Peyer's patch (tissue), 4 donors: ENCODE data around the gene ATP8B4. TPM values are rescaled to one million over a fixed set of nuclear protein-coding genes. Genes with fewer than 3 reads are reported as not detected.
"Not testable (repeated sequence)": the region's sequence is repeated elsewhere in the genome, so short reads cannot be mapped to it uniquely, and the experiment has no call there.

Experiments
- DNase-seq, 3 donors: peaks; one replicate each; pipeline ENCODE4 v3.0.0-alpha.2; 2017 to 2019
- H3K27ac ChIP-seq, 4 donors: fragments of 200-600 bp; sonication (generic); one replicate each; pipeline ENCODE4 v1.5.1; 2016 to 2019
- H3K27me3 ChIP-seq, 2 donors: fragments of 200-600 bp; sonication (generic); one replicate each; pipeline ENCODE4 v1.5.1; 2019
- H3K36me3 ChIP-seq, 3 donors: fragments of 200-600 bp; sonication (generic); one replicate each; pipeline ENCODE4 v1.5.1; 2016 to 2019
- H3K4me1 ChIP-seq, 4 donors: fragments of 200-600 bp; sonication (generic); one replicate each; pipeline ENCODE4 v1.5.1; 2016 to 2019
- H3K4me3 ChIP-seq, 4 donors: fragments of 200-600 bp; sonication (generic); 1 replicate in 3 of 4; 2 replicates in 1 of 4; pipeline ENCODE4 v1.5.1; 2016 to 2019; ENCODE audit warnings: mild to moderate bottlenecking in 1 of 4
- H3K9me3 ChIP-seq, 4 donors: fragments of 200-600 bp; sonication (generic); one replicate each; pipeline ENCODE4 v1.5.1; 2016 to 2019; ENCODE audit warnings: mild to moderate bottlenecking in 1 of 4
- POLR2A ChIP-seq, 2 donors: fragments of 450-650 bp; IDR thresholded peaks; one replicate each; pipeline ENCODE4 v1.5.1; 2017; ENCODE audit warnings: antibody characterized with exemption in 2 of 2, mild to moderate bottlenecking in 2 of 2, moderate library complexity in 2 of 2
- total RNA-seq, 4 donors: library from RNA; depleted of rRNA; stranded (reverse); fragments of >200 nt; gene quantifications; one replicate each; pipeline ENCODE4 v1.1.0, GENCODE V29; 2016
- TF ChIP-seq, protein P1 (sequence below), 6 experiments: fragments of 450-650 bp in 4 of 6; fragments of 200-600 bp in 2 of 6; sonication (generic) in 1 of 6; IDR thresholded peaks; one replicate each; pipeline ENCODE4 v1.5.1; 2017 to 2019; ENCODE audit warnings: antibody characterized with exemption in 6 of 6, mild to moderate bottlenecking in 3 of 6, moderate library complexity in 1 of 6

The ATP8B4 gene
- total RNA-seq, 4 donors from 2014 or later = 1.4 to 13.2 (median 8.7) TPM

- Histone ChIP-seq H3K4me1 (peaks cover 0 to 4% (median 0%) of the 10 kb centered on the region in 4 donors), H3K27me3 (no peaks in the 10 kb centered on the region), H3K9me3 (no peaks in the 10 kb centered on the region), H3K27ac (no peak overlapping the region), H3K36me3 (no peaks in the 10 kb centered on the region), H3K4me3 (no peak overlapping the region)
- no peak for DNase-seq
- TF ChIP-seq POLR2A (IDR thresholded peaks at IDR 0.05) = no peak
- TF ChIP-seq, protein P1, sequence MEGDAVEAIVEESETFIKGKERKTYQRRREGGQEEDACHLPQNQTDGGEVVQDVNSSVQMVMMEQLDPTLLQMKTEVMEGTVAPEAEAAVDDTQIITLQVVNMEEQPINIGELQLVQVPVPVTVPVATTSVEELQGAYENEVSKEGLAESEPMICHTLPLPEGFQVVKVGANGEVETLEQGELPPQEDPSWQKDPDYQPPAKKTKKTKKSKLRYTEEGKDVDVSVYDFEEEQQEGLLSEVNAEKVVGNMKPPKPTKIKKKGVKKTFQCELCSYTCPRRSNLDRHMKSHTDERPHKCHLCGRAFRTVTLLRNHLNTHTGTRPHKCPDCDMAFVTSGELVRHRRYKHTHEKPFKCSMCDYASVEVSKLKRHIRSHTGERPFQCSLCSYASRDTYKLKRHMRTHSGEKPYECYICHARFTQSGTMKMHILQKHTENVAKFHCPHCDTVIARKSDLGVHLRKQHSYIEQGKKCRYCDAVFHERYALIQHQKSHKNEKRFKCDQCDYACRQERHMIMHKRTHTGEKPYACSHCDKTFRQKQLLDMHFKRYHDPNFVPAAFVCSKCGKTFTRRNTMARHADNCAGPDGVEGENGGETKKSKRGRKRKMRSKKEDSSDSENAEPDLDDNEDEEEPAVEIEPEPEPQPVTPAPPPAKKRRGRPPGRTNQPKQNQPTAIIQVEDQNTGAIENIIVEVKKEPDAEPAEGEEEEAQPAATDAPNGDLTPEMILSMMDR (IDR thresholded peaks at IDR 0.05) = no peak
These were observed 18.3 kb upstream of the ATP8B4 start for GRCh38 chr15:50137330-50137761.

DNA sequence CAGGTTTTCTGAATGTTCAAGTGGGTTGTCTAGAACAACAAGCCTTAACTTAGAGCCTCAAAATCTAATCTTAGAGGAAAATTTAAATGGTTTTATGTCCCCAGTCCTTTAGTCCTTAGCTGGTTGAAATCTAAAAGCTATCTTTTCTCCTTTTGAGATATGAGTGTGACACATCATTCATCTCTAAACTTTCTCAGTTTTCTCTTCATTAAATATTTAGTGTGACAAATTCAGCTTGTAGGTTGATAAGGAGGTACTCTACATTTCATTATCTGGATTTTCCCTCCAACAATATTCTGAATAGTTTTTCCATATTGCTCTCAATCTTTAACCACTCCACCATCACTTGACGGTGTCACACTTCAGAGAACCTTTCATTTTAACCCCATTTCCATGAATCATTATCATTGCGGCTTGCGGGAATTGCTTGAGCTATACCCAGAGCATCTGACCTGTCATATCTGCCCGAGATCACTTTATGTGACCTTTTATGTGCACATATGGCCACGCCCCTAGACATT lies 16.1 kb upstream of the ATP8B4 start:
- no peaks in the 10 kb centered on the region for H3K9me3 ChIP-seq
- TF ChIP-seq, protein P1 (IDR thresholded peaks at IDR 0.05) = no peak
- TF ChIP-seq POLR2A (IDR thresholded peaks at IDR 0.05) = no peak
- peak overlapping the region in 2 of 4 donors; percentile 8 to 52 for H3K27ac ChIP-seq
- H3K4me3 ChIP-seq = no peak overlapping the region
- no peak for DNase-seq
- H3K4me1 ChIP-seq = peaks cover 0 to 4% (median 0%) of the 10 kb centered on the region in 4 donors
- H3K27me3 ChIP-seq = no peaks in the 10 kb centered on the region
- no peaks in the 10 kb centered on the region for H3K36me3 ChIP-seq

DNA sequence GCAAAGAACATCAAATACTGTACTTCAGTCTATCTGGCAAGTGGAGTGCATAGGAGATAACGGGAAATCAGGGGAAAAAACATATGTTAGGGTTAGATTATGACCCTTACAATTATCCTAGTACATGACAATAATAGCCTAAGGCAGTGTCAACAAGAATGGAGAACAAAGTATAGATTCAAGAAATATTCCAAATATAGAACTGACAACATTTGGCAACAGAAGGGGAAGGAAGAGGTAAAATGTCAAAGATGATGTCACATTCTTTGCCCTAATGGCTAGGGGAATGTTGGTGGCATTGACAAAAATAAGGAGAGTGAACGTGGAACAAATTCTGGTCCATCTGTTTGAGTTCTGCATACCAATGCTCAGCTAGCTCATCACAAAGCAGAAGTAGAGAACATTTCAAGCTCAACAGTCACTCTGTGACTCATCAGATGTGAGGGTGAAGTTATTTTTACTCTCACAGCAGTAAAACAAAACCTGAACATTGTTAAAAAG lies 15.5 kb upstream of the ATP8B4 start:
- Histone ChIP-seq H3K4me1 (peaks cover 0 to 4% (median 0%) of the 10 kb centered on the region in 4 donors), H3K36me3 (no peaks in the 10 kb centered on the region), H3K9me3 (no peaks in the 10 kb centered on the region), H3K27ac (peak overlapping the region in 2 of 4 donors; percentile 8 to 52), H3K27me3 (no peaks in the 10 kb centered on the region), H3K4me3 (no peak overlapping the region)
- no peak for TF ChIP-seq POLR2A (IDR thresholded peaks at IDR 0.05)
- TF ChIP-seq, protein P1 (IDR thresholded peaks at IDR 0.05) = no peak
- DNase-seq = no peak

DNA sequence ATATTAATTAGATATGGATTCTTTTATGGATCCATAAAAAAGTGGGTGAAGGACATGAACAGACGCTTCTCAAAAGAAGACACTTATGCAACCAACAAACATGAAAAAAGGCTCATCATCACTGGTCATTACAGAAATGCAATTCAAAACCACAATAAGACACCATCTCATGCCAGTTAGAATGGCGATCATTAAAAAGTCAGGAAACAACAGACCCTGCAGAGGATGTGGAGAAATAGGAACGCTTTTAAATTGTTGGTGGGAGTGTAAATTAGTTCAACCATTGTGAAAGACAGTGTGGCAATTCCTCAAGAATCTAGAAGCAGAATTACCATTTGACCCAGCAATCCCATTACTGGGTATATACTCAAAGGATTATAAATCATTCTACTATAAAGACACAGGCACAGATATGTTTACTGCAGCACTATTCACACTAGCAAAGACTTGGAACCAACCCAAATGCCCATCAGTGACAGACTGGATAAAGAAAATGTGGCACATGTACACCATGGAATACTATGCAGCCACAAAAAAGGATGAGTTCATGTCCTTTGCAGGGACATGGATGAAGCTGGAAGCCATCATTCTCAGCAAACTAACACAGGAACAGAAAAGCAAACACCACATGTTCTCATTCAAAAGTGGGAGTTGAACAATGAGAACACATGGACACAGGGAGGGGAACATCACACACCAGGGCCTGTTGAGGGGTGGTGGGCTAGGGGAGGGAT lies 13.4 kb upstream of the ATP8B4 start:
- not testable (repeated sequence) for H3K4me1 ChIP-seq, H3K9me3 ChIP-seq, H3K36me3 ChIP-seq, H3K27me3 ChIP-seq, H3K4me3 ChIP-seq, DNase-seq, H3K27ac ChIP-seq

GRCh38 chr15:50131617-50132016 lies 12.6 kb upstream of the ATP8B4 start:
- TF ChIP-seq, protein P1 (IDR thresholded peaks at IDR 0.05) = no peak
- TF ChIP-seq POLR2A (IDR thresholded peaks at IDR 0.05) = no peak
- Histone ChIP-seq H3K36me3 (no peaks in the 10 kb centered on the region), H3K27ac (no peak overlapping the region), H3K27me3 (no peaks in the 10 kb centered on the region), H3K4me1 (peaks cover 0 to 4% (median 0%) of the 10 kb centered on the region in 4 donors), H3K4me3 (no peak overlapping the region), H3K9me3 (no peaks in the 10 kb centered on the region)
- DNase-seq = no peak

- no peaks in the 10 kb centered on the region for H3K4me1 ChIP-seq
- no peak overlapping the region for H3K4me3 ChIP-seq
- no peaks in the 10 kb centered on the region for H3K27me3 ChIP-seq
- peaks cover 0 to 3% (median 0%) of the 10 kb centered on the region in 4 donors for H3K9me3 ChIP-seq
- no peak overlapping the region for H3K27ac ChIP-seq
- peak in 1 of 3 donors; percentile 73 for DNase-seq
- H3K36me3 ChIP-seq = no peaks in the 10 kb centered on the region
- TF ChIP-seq, protein P1 (IDR thresholded peaks at IDR 0.05) = no peak
- TF ChIP-seq POLR2A (IDR thresholded peaks at IDR 0.05) = no peak
These were observed 9.2 kb upstream of the ATP8B4 start for GRCh38 chr15:50128266-50128665.
